GM18867 (cell line): ENCODE results near the gene ADNP.

ENCODE experiments used
- ATAC-seq: cut with Tn5 transposase; IDR thresholded peaks from one replicate; pipeline ENCODE4 v1.9.1; 2021; ENCODE audit warnings: mild to moderate bottlenecking, moderate library complexity; ENCODE audit not compliant: unreplicated experiment

Gene ADNP

GRCh38 chr20:50932691-50933280, 1.5 kb upstream of the ADNP start:
- no peak for ATAC-seq

DNA sequence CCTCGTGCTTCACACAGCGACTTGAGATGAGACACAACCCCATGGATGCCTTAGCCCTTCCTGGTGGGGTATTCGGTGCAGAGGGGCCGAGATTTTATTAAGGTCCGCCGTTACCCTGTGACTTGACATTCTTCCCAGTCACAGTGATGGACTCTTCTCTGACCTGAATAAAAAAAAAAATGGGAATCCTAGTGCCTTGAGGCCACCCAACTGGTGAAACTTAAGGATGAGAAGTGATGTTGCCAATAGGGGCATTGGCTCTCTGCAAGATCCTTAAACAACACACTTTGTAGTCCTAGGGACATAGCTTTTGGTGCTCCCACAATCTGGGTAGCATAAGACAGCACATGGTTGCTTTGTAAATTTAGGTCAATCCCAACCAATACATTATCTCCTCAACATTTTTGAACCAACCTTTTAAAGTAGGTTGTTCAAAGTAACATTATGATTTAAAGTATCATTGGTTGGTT, 814 bp upstream of the ADNP start:
- no peak for ATAC-seq

- ATAC-seq: peak; percentile 32
Measured at GRCh38 chr20:50930976-50931305, 296 bp downstream of the ADNP start.

GRCh38 chr20:50930139-50930975, 880 bp downstream of the ADNP start:
- peak; percentile 15 for ATAC-seq

GRCh38 chr20:50929299-50930138, 1.7 kb downstream of the ADNP start:
- ATAC-seq: peak; percentile 51

GRCh38 chr20:50928469-50928868, 2.8 kb downstream of the ADNP start:
- no peak for ATAC-seq

- ATAC-seq: no peak
Measured at GRCh38 chr20:50926530-50926929, 4.7 kb downstream of the ADNP start.

GRCh38 chr20:50924261-50924920, 6.8 kb downstream of the ADNP start:
- ATAC-seq: no peak

GRCh38 chr20:50921803-50922501, 9.3 kb downstream of the ADNP start:
- no peak for ATAC-seq

- ATAC-seq: peak; percentile 42
Measured at GRCh38 chr20:50920997-50921396, 10.2 kb downstream of the ADNP start.

DNA sequence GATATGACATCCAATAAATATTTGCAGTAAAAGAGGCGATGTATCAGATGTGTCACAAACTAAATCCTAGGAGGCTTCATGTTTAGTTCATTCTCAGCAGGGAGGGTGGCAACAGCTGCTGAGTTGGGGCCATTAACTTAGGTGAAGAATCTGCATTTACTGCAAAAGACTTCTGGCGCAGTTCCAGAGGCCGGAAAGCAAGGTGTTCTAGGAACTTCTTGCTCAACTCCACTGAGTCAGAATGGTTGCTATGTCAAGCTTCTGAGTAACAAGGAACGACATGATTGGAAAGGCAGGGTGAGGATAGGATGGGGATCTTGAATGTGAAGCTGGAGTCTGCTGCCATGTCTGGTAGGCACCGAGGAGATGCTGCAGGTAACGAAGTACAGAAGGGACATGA, 11.7 kb downstream of the ADNP start:
- ATAC-seq: no peak

GRCh38 chr20:50918403-50918802, 12.8 kb downstream of the ADNP start:
- no peak for ATAC-seq

DNA sequence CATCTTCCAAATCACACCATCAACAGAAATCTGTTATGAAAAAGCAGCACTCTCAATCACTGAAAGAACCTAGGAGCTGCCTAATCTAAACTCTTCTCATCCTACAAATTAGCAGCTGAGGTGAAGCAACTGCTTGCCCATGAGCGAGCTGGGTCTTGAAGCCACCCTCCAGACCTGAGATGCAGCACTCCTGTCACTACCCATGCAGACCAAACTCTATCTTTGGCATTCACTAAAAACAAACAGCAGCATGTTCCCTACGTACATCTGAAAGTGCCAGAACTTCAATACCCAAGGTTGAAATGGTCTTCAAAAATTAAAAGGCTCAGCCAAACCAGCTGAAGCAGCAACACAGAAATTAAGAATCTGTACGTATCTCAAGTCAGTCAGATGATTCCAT, 14.3 kb downstream of the ADNP start:
- ATAC-seq: no peak

- ATAC-seq: no peak
Measured at GRCh38 chr20:50916257-50916656, 15.0 kb downstream of the ADNP start.

GRCh38 chr20:50915424-50915823, 15.8 kb downstream of the ADNP start:
- no peak for ATAC-seq

- ATAC-seq: no peak
Measured at GRCh38 chr20:50913690-50914375, 17.4 kb downstream of the ADNP start.

- ATAC-seq: peak; percentile 66
Measured at GRCh38 chr20:50911716-50912115, 19.5 kb downstream of the ADNP start.

GRCh38 chr20:50911030-50911429, 20.2 kb downstream of the ADNP start:
- no peak for ATAC-seq

GRCh38 chr20:50909413-50909812, 21.8 kb downstream of the ADNP start:
- no peak for ATAC-seq

- ATAC-seq: no peak
Measured at GRCh38 chr20:50904067-50904570, 27.1 kb downstream of the ADNP start.
